Activated CD4-positive, alpha-beta memory T cell treated with anti-CD3 and anti-CD28 coated beads, Interleukin-2, amount 10 ng/mL, durations not matched to agents 7 days and 5 days (primary cell): Measurements from ENCODE around the gene ITPK1. TPM values are rescaled to one million over a fixed set of nuclear protein-coding genes. Genes with fewer than 3 reads are reported as not detected.
A peak's percentile ranks its signal among the peaks of the same experiment; 100 is the strongest.
"Not testable (repeated sequence)": the region's sequence is repeated elsewhere in the genome, so short reads cannot be mapped to it uniquely, and the experiment has no call there.

ENCODE experiments used
- CTCF ChIA-PET: fragments of 350-600 bp; sonication (Branson Sonifier 250); formaldehyde crosslinking; loops from one replicate; lab custom pipeline; 2021; ENCODE audit warnings: antibody characterized with exemption, inconsistent platforms; lab: Charles Lee
- POLR2A ChIA-PET: fragments of 350-600 bp; sonication (Branson Sonifier 250); formaldehyde crosslinking; loops from one replicate; lab custom pipeline; 2021; ENCODE audit warnings: antibody characterized with exemption; lab: Charles Lee
- DNase-seq: peaks from one replicate; pipeline ENCODE4 v3.0.0-alpha.2; 2020
- H3K27ac Mint-ChIP-seq: one replicate; pipeline ENCODE4 v1.8.0; 2021; ENCODE audit warnings: mild to moderate bottlenecking, mixed read lengths
- H3K27me3 Mint-ChIP-seq: one replicate; pipeline ENCODE4 v1.8.0; 2021; ENCODE audit warnings: mixed read lengths
- H3K36me3 Mint-ChIP-seq: one replicate; pipeline ENCODE4 v1.8.0; 2021; ENCODE audit warnings: low read depth, mixed read lengths
- H3K4me1 Mint-ChIP-seq: one replicate; pipeline ENCODE4 v1.8.0; 2021; ENCODE audit warnings: mixed read lengths
- H3K4me3 Mint-ChIP-seq: one replicate; pipeline ENCODE4 v1.8.0; 2021; ENCODE audit warnings: mild to moderate bottlenecking, mixed read lengths
- H3K9me3 Mint-ChIP-seq: one replicate; pipeline ENCODE4 v1.8.0; 2021; ENCODE audit warnings: mixed read lengths
- total RNA-seq, 2 experiments: library from RNA; stranded (reverse); gene quantifications; one replicate each; pipeline ENCODE4 v1.2.3, GENCODE V29; 2021

Gene ITPK1
- total RNA-seq, 2 experiments from 2014 or later: 59.3 to 62.3 TPM

DNA sequence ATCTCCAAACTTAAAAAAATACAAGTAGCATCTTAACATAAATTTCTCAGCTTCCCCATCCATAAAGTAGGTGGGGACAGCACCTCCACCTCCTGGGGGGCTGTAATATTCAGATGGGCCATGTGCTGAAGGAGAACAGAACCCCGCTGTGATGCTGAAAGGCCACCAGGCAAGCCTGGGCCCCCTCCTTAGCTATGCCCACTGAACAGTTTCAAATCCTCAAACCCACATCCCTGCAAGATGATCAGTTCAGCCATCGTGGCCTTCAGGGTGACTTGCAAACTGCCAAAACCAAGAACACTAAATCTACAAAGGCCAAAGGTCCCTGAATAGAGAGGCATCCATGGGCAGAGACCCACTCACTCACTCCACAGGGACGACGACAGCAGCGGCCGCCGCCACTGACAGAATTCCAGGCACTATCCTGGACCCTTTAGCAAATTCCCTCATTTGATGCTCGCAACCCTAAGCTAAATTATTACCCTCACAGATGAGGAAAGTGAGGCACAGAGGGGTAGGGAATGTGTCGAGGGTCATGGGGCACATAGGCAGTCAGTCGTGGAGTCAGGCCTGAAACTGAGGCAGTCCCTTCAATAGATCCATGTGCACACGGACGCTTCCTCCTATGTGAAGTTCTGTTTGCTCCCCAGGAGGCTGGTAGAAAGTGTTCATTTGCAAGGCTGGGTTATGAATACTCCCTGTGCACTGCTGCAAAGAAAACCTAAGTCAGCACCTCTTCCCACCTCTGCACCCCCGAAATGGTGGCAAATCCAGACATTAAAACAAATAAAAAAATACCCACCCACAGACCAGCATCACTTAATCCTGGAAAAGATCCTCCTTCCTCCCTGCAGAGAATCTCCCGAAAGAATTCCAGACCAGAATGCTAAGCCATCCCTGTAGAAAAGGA is 5.9 kb downstream of the ITPK1 start:
- CTCF ChIA-PET: interaction anchor here (1.0 to 1.2 kb wide), 2 partner anchors 42 to 69 kb away, joined by 3 to 4 read pairs; no protein-coding TSS in a partner anchor
- H3K9me3 Mint-ChIP-seq: no peaks in the 10 kb centered on the region
- H3K27me3 Mint-ChIP-seq: no peaks in the 10 kb centered on the region
- H3K4me3 Mint-ChIP-seq: no peak overlapping the region
- no peak overlapping the region for H3K27ac Mint-ChIP-seq
- no peak for DNase-seq
- no peaks in the 10 kb centered on the region for H3K36me3 Mint-ChIP-seq
- POLR2A ChIA-PET: no interaction called here
- H3K4me1 Mint-ChIP-seq: peaks cover 48% of the 10 kb centered on the region

- Mint-ChIP-seq H3K36me3 (no peaks in the 10 kb centered on the region), H3K27me3 (no peaks in the 10 kb centered on the region), H3K4me3 (no peak overlapping the region), H3K27ac (no peak overlapping the region), H3K9me3 (no peaks in the 10 kb centered on the region), H3K4me1 (peaks cover 53% of the 10 kb centered on the region)
- POLR2A ChIA-PET: no interaction called here
- no peak for DNase-seq
- CTCF ChIA-PET: interaction anchor here (1.2 kb wide), 1 partner anchor 156 kb away, joined by 3 read pairs; no protein-coding TSS in a partner anchor
These were observed 7.6 kb downstream of the ITPK1 start for GRCh38 chr14:93108105-93108504.

DNA sequence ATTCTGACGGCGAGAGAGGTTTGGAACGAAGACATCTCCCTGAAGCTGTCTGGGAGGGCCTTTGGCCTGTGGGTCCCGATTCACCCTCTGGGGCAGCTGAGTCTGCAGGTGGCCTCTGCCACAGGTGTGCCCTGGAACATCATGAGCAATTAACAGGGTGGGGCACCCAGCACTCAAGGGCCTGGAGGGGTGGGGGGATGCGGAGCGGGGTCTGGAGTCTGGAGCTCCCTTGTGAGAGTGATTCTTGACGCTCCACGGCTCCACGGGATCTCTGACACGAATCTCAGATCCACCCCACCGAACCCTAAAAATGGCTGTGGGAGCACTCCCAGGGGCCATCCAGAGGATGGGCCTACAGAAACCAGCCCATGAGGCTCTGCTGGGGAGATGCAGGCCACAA is 8.3 kb downstream of the ITPK1 start:
- no peaks in the 10 kb centered on the region for H3K36me3 Mint-ChIP-seq
- H3K4me3 Mint-ChIP-seq: no peak overlapping the region
- DNase-seq: no peak
- H3K27me3 Mint-ChIP-seq: no peaks in the 10 kb centered on the region
- peaks cover 49% of the 10 kb centered on the region for H3K4me1 Mint-ChIP-seq
- ChIA-PET POLR2A (interaction anchor here (6.3 kb wide), 1 partner anchor 7 kb away, joined by 61 read pairs; the partner anchor contains the start of gene ITPK1), CTCF (interaction anchor here (1.2 to 6.3 kb wide), 2 partner anchors 6 to 155 kb away, joined by 3 to 99 read pairs; partner anchors contain the start of gene ITPK1)
- H3K27ac Mint-ChIP-seq: no peak overlapping the region
- no peaks in the 10 kb centered on the region for H3K9me3 Mint-ChIP-seq

- Mint-ChIP-seq H3K27ac (no peak overlapping the region), H3K4me3 (no peak overlapping the region), H3K36me3 (no peaks in the 10 kb centered on the region), H3K9me3 (no peaks in the 10 kb centered on the region), H3K4me1 (peaks cover 54% of the 10 kb centered on the region), H3K27me3 (no peaks in the 10 kb centered on the region)
- CTCF ChIA-PET: interaction anchor here (6.3 kb wide), 1 partner anchor 7 kb away, joined by 99 read pairs; the partner anchor contains the start of gene ITPK1
- DNase-seq: no peak
- POLR2A ChIA-PET: interaction anchor here (1.2 to 6.3 kb wide), 3 partner anchors 8 to 225 kb away, joined by 3 to 61 read pairs (median 3); partner anchors contain the start of genes ITPK1 and MOAP1
These were observed 9.1 kb downstream of the ITPK1 start for GRCh38 chr14:93106541-93107156.

DNA sequence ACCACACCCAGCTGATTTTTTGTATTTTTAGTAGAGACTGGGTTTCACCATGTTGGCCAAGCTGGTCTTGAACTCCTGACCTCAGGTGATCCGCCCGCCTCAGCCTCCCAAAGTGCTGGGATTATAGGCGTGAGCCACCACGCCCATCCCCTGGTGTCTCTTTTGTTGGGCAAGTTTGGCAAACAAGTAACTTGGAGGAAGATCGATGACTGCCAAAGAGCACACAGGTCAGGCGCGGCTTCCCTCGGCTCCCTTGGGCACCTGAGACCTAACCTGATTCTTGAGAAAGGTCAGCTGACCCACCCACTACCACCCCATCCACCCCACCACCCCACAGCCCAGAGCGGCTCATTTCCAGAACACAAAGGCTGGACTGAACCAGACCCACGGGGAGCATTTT is 9.9 kb downstream of the ITPK1 start:
- Mint-ChIP-seq H3K4me1 (peaks cover 56% of the 10 kb centered on the region), H3K27ac (peak overlapping the region; percentile 35)
- H3K4me3 Mint-ChIP-seq, H3K36me3 Mint-ChIP-seq, DNase-seq, H3K27me3 Mint-ChIP-seq, H3K9me3 Mint-ChIP-seq: not testable (repeated sequence)
- ChIA-PET CTCF (interaction anchor here (0.7 to 6.3 kb wide), 3 partner anchors 8 to 1443 kb away, joined by 3 to 99 read pairs (median 4); partner anchors contain the start of gene ITPK1), POLR2A (interaction anchor here (1.2 to 6.3 kb wide), 3 partner anchors 9 to 226 kb away, joined by 3 to 61 read pairs (median 3); partner anchors contain the start of genes ITPK1 and MOAP1)

- POLR2A ChIA-PET: interaction anchor here (1.2 to 6.3 kb wide), 4 partner anchors 9 to 226 kb away, joined by 3 to 61 read pairs (median 4); partner anchors contain the start of genes ITPK1, LYSET and MOAP1
- no peak overlapping the region for H3K4me3 Mint-ChIP-seq
- no peak for DNase-seq
- H3K27me3 Mint-ChIP-seq: no peaks in the 10 kb centered on the region
- CTCF ChIA-PET: interaction anchor here (0.7 to 6.3 kb wide), 4 partner anchors 8 to 1444 kb away, joined by 3 to 99 read pairs (median 4); partner anchors contain the start of gene ITPK1
- no peaks in the 10 kb centered on the region for H3K36me3 Mint-ChIP-seq
- no peaks in the 10 kb centered on the region for H3K9me3 Mint-ChIP-seq
- peak overlapping the region; percentile 59 for H3K27ac Mint-ChIP-seq
- peaks cover 61% of the 10 kb centered on the region for H3K4me1 Mint-ChIP-seq
These were observed 10.4 kb downstream of the ITPK1 start for GRCh38 chr14:93105362-93105761.

GRCh38 chr14:93104961-93105360 is 10.8 kb downstream of the ITPK1 start:
- no peak overlapping the region for H3K4me3 Mint-ChIP-seq
- H3K4me1 Mint-ChIP-seq: peaks cover 58% of the 10 kb centered on the region
- H3K27ac Mint-ChIP-seq: peak overlapping the region; percentile 96
- no peaks in the 10 kb centered on the region for H3K9me3 Mint-ChIP-seq
- ChIA-PET POLR2A (interaction anchor here (1.2 to 6.3 kb wide), 2 partner anchors 10 to 80 kb away, joined by 4 to 61 read pairs; partner anchors contain the start of genes ITPK1, LYSET and MOAP1), CTCF (interaction anchor here (0.7 to 6.3 kb wide), 3 partner anchors 9 to 153 kb away, joined by 3 to 99 read pairs (median 3); partner anchors contain the start of gene ITPK1)
- DNase-seq: no peak
- no peaks in the 10 kb centered on the region for H3K27me3 Mint-ChIP-seq
- H3K36me3 Mint-ChIP-seq: no peaks in the 10 kb centered on the region

DNA sequence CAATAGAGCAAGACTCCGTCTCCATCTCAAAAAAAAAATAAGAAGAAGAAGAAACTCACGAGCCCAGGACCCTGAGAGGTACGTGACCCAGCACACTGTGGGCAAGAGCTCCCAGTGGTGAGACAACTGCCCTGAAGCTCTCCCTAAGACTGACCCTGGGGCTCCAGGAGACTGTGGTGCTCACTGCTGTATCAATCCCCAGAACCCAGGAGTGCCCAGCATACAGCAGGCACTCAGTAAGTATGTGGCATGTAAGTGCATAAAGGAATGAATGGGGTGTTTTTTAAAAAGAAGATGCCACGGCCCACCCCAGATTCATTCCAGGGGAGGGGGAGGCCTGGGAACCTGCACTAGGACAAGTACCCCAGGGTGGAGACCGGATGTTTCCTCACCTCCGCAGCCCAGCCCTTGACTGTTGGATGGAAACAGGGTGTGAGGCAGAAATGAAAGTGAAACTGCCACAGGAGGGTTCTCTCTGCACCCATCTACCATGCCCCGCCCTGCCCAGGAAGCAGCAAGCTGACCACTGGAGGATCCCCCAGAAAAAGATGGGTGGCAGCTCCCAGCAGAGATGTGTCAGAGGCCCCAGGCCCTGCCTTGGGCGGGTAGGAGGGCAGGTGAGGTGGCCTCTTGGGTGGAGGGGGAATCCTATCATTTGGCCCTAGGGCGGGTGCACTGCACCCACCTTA is 12.2 kb downstream of the ITPK1 start:
- ChIA-PET CTCF (interaction anchor here (0.7 to 6.3 kb wide), 3 partner anchors 10 to 36 kb away, joined by 3 to 99 read pairs (median 3); partner anchors contain the start of gene ITPK1), POLR2A (interaction anchor here (1.0 to 6.3 kb wide), 3 partner anchors 11 to 82 kb away, joined by 3 to 61 read pairs (median 4); partner anchors contain the start of genes ITPK1, LYSET and MOAP1)
- Mint-ChIP-seq H3K27ac (peak overlapping the region; percentile 96), H3K36me3 (no peaks in the 10 kb centered on the region), H3K27me3 (no peaks in the 10 kb centered on the region), H3K4me3 (peak overlapping the region; percentile 78), H3K9me3 (no peaks in the 10 kb centered on the region), H3K4me1 (peaks cover 55% of the 10 kb centered on the region)
- DNase-seq: peak; percentile 89

DNA sequence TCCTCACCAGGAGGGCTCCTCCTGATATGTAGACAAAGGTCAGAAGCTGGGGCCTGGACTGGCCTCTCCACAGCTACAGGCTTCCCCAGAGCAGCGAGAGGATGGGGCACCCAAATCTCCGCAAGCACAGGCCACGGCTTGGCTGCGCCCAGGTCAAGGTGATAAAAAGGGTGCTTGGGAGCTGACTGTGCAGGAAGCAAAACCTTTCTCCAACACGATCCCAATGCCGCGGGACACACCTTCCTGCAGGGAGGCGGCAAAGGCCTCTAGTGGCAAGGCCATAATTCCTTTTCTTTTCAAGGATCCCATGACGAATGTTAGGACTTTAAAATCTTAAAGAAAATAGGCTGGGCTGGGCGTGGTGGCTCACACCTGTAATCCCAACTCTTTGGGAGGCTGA is 13.6 kb downstream of the ITPK1 start:
- Mint-ChIP-seq H3K36me3 (no peaks in the 10 kb centered on the region), H3K27me3 (no peaks in the 10 kb centered on the region), H3K9me3 (no peaks in the 10 kb centered on the region), H3K27ac (peak overlapping the region; percentile 56), H3K4me3 (no peak overlapping the region), H3K4me1 (peaks cover 53% of the 10 kb centered on the region)
- ChIA-PET CTCF (interaction anchor here (0.9 to 6.3 kb wide), 3 partner anchors 12 to 15 kb away, joined by 3 to 99 read pairs (median 4); partner anchors contain the start of gene ITPK1), POLR2A (interaction anchor here (1.3 to 6.3 kb wide), 2 partner anchors 13 to 82 kb away, joined by 4 to 61 read pairs; partner anchors contain the start of gene ITPK1)
- DNase-seq: no peak

GRCh38 chr14:93101181-93101580 is 14.5 kb downstream of the ITPK1 start:
- Mint-ChIP-seq H3K9me3 (no peaks in the 10 kb centered on the region), H3K27ac (peak overlapping the region; percentile 31), H3K27me3 (no peaks in the 10 kb centered on the region), H3K36me3 (no peaks in the 10 kb centered on the region), H3K4me1 (peaks cover 48% of the 10 kb centered on the region), H3K4me3 (no peak overlapping the region)
- CTCF ChIA-PET: interaction anchor here (0.9 to 6.3 kb wide), 2 partner anchors 13 to 16 kb away, joined by 3 to 99 read pairs; partner anchors contain the start of gene ITPK1
- DNase-seq: no peak
- POLR2A ChIA-PET: interaction anchor here (1.3 to 6.3 kb wide), 2 partner anchors 13 to 83 kb away, joined by 4 to 61 read pairs; partner anchors contain the start of gene ITPK1

DNA sequence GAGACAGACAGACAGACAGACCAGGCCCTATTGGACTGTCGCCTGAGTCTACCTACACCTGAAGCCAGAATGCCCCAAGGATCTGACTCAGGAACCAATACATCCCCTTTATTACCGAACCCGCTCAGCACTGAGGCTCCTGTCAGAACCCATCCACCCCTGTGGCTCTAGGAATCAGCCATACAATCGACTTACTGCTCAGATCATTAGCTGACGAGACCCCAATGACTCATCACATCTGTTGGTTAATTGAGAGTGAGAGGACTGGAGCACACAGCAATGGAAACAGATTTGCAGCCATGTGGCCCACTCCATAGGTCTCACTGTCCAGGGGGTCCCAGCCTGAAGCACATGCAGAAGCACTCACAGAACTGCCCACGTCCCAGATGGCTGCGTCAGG is 15.2 kb downstream of the ITPK1 start:
- CTCF ChIA-PET: no interaction called here
- Mint-ChIP-seq H3K4me3 (no peak overlapping the region), H3K27ac (no peak overlapping the region), H3K36me3 (no peaks in the 10 kb centered on the region), H3K9me3 (no peaks in the 10 kb centered on the region), H3K4me1 (peaks cover 44% of the 10 kb centered on the region), H3K27me3 (no peaks in the 10 kb centered on the region)
- no peak for DNase-seq
- POLR2A ChIA-PET: no interaction called here
